SK-N-SH (cell line): ENCODE results near the gene ATRAID. TPM values are rescaled to one million over a fixed set of nuclear protein-coding genes. Genes with fewer than 3 reads are reported as not detected.
A peak's percentile ranks its signal among the peaks of the same experiment; 100 is the strongest.

Experiments
- CTCF ChIA-PET: fragments of 300-600, 350-600 bp; formaldehyde crosslinking; extraction: SDS; loops from one replicate; lab custom pipeline; 2021; lab: Yijun Ruan, JAX
- POLR2A ChIA-PET: fragments of 350-600 bp; sonication (Branson Sonifier 250); formaldehyde crosslinking; extraction: SDS; loops from one replicate; lab custom pipeline; 2020; ENCODE audit warnings: antibody characterized with exemption, inconsistent platforms; lab: Yijun Ruan, JAX
- DNase-seq: peaks from one replicate; pipeline ENCODE4 v3.0.0; 2012
- H2AFZ ChIP-seq: fragments of 200-600 bp; sonication (generic); 2 replicates; pipeline ENCODE4 v1.8.1; 2016; ENCODE audit warnings: antibody characterized with exemption, mild to moderate bottlenecking, low read depth
- H3F3A ChIP-seq: fragments of 200-600 bp; sonication (generic); replicated peaks from 2 replicates; pipeline ENCODE3; 2016; ENCODE audit warnings: antibody characterized with exemption, mild to moderate bottlenecking; ENCODE audit not compliant: insufficient read depth
- H3K27ac ChIP-seq, 2 experiments: fragments of 200-500 bp in 1 of 2; fragments of 200-600 bp in 1 of 2; sonication (Bioruptor generic) in 1 of 2; sonication (generic), shearing (Covaris generic) in 1 of 2; 2 replicates each; pipeline versions ENCODE4 v1.5.1 to v1.6.1; 2014 to 2016; ENCODE audit warnings: low read depth in 2 of 2, inconsistent platforms in 1 of 2, low read length in 1 of 2, mild to moderate bottlenecking in 1 of 2, mixed read lengths in 1 of 2
- H3K27me3 ChIP-seq: fragments of 200-600 bp; sonication (generic), shearing (Covaris generic); 2 replicates; pipeline ENCODE4 v1.6.1; 2016; ENCODE audit warnings: mixed run types; ENCODE audit not compliant: insufficient read depth
- H3K36me3 ChIP-seq, 2 experiments: fragments of 200-500 bp in 1 of 2; fragments of 200-600 bp in 1 of 2; sonication (Bioruptor generic) in 1 of 2; sonication (generic) in 1 of 2; replicated peaks in 1 of 2; 2 replicates each; pipeline versions ENCODE3 to v1.5.1; 2014 to 2016; ENCODE audit warnings: low read length in 1 of 2, mild to moderate bottlenecking in 1 of 2; ENCODE audit not compliant: insufficient read depth in 2 of 2, control insufficient read depth in 1 of 2
- H3K4me1 ChIP-seq, 2 experiments: fragments of 200-500 bp in 1 of 2; fragments of 200-600 bp in 1 of 2; sonication (Bioruptor generic) in 1 of 2; sonication (generic), shearing (Covaris generic) in 1 of 2; 2 replicates each; pipeline versions ENCODE4 v1.5.1 to v1.6.1; 2014 to 2016; ENCODE audit warnings: low read depth in 1 of 2, low read length in 1 of 2, mixed run types in 1 of 2; ENCODE audit not compliant: insufficient read depth in 2 of 2, control insufficient read depth in 1 of 2
- H3K4me2 ChIP-seq: fragments of 200-600 bp; sonication (generic), shearing (Covaris generic); 2 replicates; pipeline ENCODE4 v1.6.1; 2017; ENCODE audit warnings: mixed run types
- H3K4me3 ChIP-seq, 2 experiments: fragments of 200-500 bp in 1 of 2; fragments of 200-600 bp in 1 of 2; sonication (Bioruptor generic) in 1 of 2; sonication (generic), shearing (Covaris generic) in 1 of 2; 2 replicates each; pipeline versions ENCODE4 v1.5.1 to v1.8.1; 2014 to 2016; ENCODE audit warnings: low read depth in 2 of 2, inconsistent platforms in 1 of 2, low read length in 1 of 2, mild to moderate bottlenecking in 1 of 2, mixed read lengths in 1 of 2, moderate library complexity in 1 of 2
- H3K79me2 ChIP-seq: fragments of 200-600 bp; sonication (generic); 2 replicates; pipeline ENCODE4 v1.8.1; 2017; ENCODE audit warnings: mild to moderate bottlenecking; ENCODE audit not compliant: insufficient read depth
- H3K9ac ChIP-seq: fragments of 200-600 bp; sonication (generic); 2 replicates; pipeline ENCODE4 v1.6.1; 2017; ENCODE audit warnings: mixed run types
- H3K9me2 ChIP-seq: fragments of 200-600 bp; sonication (generic); 2 replicates; pipeline ENCODE4 v1.6.1; 2017; ENCODE audit warnings: mixed run types
- H3K9me3 ChIP-seq: fragments of 200-600 bp; sonication (generic); 2 replicates; pipeline ENCODE4 v1.6.1; 2017; ENCODE audit warnings: mixed run types, mild to moderate bottlenecking, moderate library complexity
- H4K20me1 ChIP-seq: fragments of 200-600 bp; sonication (generic); 2 replicates; pipeline ENCODE4 v1.6.1; 2017; ENCODE audit warnings: mild to moderate bottlenecking, mixed run types; ENCODE audit not compliant: insufficient read depth
- CHD2 ChIP-seq: fragments of 150-350 bp; IDR thresholded peaks from 2 replicates; pipeline ENCODE4 v1.6.1; 2018; ENCODE audit warnings: low read length; ENCODE audit not compliant: partially characterized antibody
- EP300 ChIP-seq, 2 experiments: IDR thresholded peaks; 2 replicates each; pipeline versions ENCODE4 v1.4.0 to v1.6.1; 2012; ENCODE audit warnings: borderline replicate concordance in 1 of 2, low read depth in 1 of 2, low read length in 1 of 2
- EZH2phosphoT487 ChIP-seq: fragments of 200-600 bp; sonication (generic); IDR thresholded peaks from 2 replicates; pipeline ENCODE4 v1.6.1; 2017; ENCODE audit warnings: low read depth, mixed run types, mild to moderate bottlenecking, antibody characterized with exemption, moderate library complexity, borderline replicate concordance
- FOSL2 ChIP-seq: IDR thresholded peaks from 2 replicates; pipeline ENCODE4 v1.4.0; 2012; ENCODE audit warnings: low read depth, mild to moderate bottlenecking, moderate library complexity, borderline replicate concordance
- FOXJ3 ChIP-seq: sonication (generic); formaldehyde crosslinking; IDR thresholded peaks from 2 replicates; pipeline ENCODE4 v1.5.1; 2020; ENCODE audit warnings: mild to moderate bottlenecking, missing genetic modification reagents
- FOXM1 ChIP-seq: IDR thresholded peaks from 2 replicates; pipeline ENCODE4 v1.4.0; 2012; ENCODE audit warnings: low read depth, mild to moderate bottlenecking
- JUND ChIP-seq: IDR thresholded peaks from 2 replicates; pipeline ENCODE4 v1.4.0; 2012
- NFIC ChIP-seq: IDR thresholded peaks from 2 replicates; pipeline ENCODE4 v1.4.0; 2012; ENCODE audit warnings: borderline replicate concordance
- NRF1 ChIP-seq: IDR thresholded peaks from 2 replicates; pipeline ENCODE4 v1.6.1; 2012; ENCODE audit warnings: low read depth, mild to moderate bottlenecking, low read length
- POLR2AphosphoS5 ChIP-seq: IDR thresholded peaks from 2 replicates; pipeline ENCODE4 v1.6.1; 2012; ENCODE audit warnings: low read depth, low read length
- RCOR1 ChIP-seq: fragments of 150-350 bp; IDR thresholded peaks from 2 replicates; pipeline ENCODE4 v1.6.1; 2017; ENCODE audit warnings: antibody characterized with exemption, low read length
- RXRA ChIP-seq: IDR thresholded peaks from 2 replicates; pipeline ENCODE4 v1.4.0; 2012; ENCODE audit warnings: low read depth, mild to moderate bottlenecking, borderline replicate concordance
- SMC3 ChIP-seq: IDR thresholded peaks from 2 replicates; pipeline ENCODE4 v1.6.1; 2012; ENCODE audit warnings: low read depth, low read length, improper control_type of control experiment
- TAF1 ChIP-seq: IDR thresholded peaks from 2 replicates; pipeline ENCODE4 v1.6.1; 2012; ENCODE audit warnings: low read depth, mild to moderate bottlenecking, low read length, moderate library complexity, borderline replicate concordance
- TCF12 ChIP-seq: IDR thresholded peaks from 2 replicates; pipeline ENCODE4 v1.4.0; 2012
- TEAD4 ChIP-seq: IDR thresholded peaks from 2 replicates; pipeline ENCODE4 v1.4.0; 2012; ENCODE audit warnings: mild to moderate bottlenecking, borderline replicate concordance; ENCODE audit not compliant: insufficient read depth
- YY1 ChIP-seq: IDR thresholded peaks from 2 replicates; pipeline ENCODE4 v1.4.0; 2012; ENCODE audit warnings: low read depth, mild to moderate bottlenecking
- WGBS: methylation state at CpG from one replicate; pipeline ENCODE4 v1.1.6; 2017; ENCODE audit warnings: low lambda C conversion rate; 5-methylcytosine and 5-hydroxymethylcytosine counted together
- polyA plus RNA-seq, 3 experiments: library from polyadenylated mRNA; depleted of rRNA; stranded (reverse); fragments of >200 nt; gene quantifications; 2 replicates each; pipeline ENCODE4 v1.2.3, GENCODE V29; 2012
- TF ChIP-seq, protein P1 (sequence below): fragments of 150-350 bp; IDR thresholded peaks from 2 replicates; pipeline ENCODE4 v1.6.1; 2016; ENCODE audit warnings: mild to moderate bottlenecking, low read depth, low read length
- TF ChIP-seq, protein P2 (sequence below): IDR thresholded peaks from 2 replicates; pipeline ENCODE4 v1.4.0; 2012; ENCODE audit warnings: low read depth, borderline replicate concordance
- TF ChIP-seq, protein P3 (sequence below): IDR thresholded peaks from 2 replicates; pipeline ENCODE4 v1.4.0; 2012; ENCODE audit warnings: low read depth, borderline replicate concordance
- TF ChIP-seq, protein P4 (sequence below): fragments of 200-600 bp; sonication (generic); IDR thresholded peaks from 2 replicates; pipeline ENCODE4 v1.6.1; 2017; ENCODE audit warnings: antibody characterized with exemption, mild to moderate bottlenecking, moderate library complexity
- TF ChIP-seq, protein P5 (sequence below): IDR thresholded peaks from 2 replicates; pipeline ENCODE4; 2012

ATRAID gene
- polyA plus RNA-seq, 1 of the 3 experiments (the other 2 are of a cell fraction), result 289 TPM

DNA sequence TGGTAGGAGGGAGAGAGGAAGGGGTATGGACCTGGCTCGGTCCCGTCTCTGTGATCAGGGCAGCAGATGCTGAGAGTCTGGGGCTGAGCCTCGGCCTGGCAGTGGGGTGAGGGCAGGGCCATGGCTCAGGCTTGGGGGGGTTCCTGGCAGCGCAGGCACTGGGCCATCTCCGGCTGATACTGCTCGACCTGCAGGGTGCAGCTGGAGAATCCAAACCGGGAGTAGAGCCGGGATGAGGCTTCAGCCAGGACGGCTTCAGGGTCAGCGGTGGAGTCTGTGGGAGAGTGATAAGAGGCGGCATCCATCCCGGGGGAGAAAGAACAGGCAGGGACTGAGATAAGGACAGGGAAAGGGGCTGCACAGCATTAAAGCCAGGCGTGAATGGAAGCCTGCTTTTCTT, 43.3 kb downstream of the ATRAID start (continued):
- TF ChIP-seq SMC3 (no peak), FOSL2 (no peak), YY1 (no peak), TAF1 (no peak), FOXM1 (no peak), CHD2 (peak; percentile 38), EZH2phosphoT487 (no peak), EP300 (IDR thresholded peaks at IDR 0.05; ENCODE audit: borderline replicate concordance in 1 of 2, low read depth in 1 of 2, low read length in 1 of 2) (peak in 1 of 2 experiments; percentile 29; a peak in 1 of 4 replicates)
- TF ChIP-seq, protein P1, sequence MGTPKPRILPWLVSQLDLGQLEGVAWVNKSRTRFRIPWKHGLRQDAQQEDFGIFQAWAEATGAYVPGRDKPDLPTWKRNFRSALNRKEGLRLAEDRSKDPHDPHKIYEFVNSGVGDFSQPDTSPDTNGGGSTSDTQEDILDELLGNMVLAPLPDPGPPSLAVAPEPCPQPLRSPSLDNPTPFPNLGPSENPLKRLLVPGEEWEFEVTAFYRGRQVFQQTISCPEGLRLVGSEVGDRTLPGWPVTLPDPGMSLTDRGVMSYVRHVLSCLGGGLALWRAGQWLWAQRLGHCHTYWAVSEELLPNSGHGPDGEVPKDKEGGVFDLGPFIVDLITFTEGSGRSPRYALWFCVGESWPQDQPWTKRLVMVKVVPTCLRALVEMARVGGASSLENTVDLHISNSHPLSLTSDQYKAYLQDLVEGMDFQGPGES, result no peak
- TF ChIP-seq, protein P2, sequence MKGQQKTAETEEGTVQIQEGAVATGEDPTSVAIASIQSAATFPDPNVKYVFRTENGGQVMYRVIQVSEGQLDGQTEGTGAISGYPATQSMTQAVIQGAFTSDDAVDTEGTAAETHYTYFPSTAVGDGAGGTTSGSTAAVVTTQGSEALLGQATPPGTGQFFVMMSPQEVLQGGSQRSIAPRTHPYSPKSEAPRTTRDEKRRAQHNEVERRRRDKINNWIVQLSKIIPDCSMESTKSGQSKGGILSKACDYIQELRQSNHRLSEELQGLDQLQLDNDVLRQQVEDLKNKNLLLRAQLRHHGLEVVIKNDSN, result no peak
- TF ChIP-seq, protein P3, sequence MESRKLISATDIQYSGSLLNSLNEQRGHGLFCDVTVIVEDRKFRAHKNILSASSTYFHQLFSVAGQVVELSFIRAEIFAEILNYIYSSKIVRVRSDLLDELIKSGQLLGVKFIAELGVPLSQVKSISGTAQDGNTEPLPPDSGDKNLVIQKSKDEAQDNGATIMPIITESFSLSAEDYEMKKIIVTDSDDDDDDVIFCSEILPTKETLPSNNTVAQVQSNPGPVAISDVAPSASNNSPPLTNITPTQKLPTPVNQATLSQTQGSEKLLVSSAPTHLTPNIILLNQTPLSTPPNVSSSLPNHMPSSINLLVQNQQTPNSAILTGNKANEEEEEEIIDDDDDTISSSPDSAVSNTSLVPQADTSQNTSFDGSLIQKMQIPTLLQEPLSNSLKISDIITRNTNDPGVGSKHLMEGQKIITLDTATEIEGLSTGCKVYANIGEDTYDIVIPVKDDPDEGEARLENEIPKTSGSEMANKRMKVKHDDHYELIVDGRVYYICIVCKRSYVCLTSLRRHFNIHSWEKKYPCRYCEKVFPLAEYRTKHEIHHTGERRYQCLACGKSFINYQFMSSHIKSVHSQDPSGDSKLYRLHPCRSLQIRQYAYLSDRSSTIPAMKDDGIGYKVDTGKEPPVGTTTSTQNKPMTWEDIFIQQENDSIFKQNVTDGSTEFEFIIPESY, result no peak
- TF ChIP-seq, all 33 proteins: peak for 5

DNA sequence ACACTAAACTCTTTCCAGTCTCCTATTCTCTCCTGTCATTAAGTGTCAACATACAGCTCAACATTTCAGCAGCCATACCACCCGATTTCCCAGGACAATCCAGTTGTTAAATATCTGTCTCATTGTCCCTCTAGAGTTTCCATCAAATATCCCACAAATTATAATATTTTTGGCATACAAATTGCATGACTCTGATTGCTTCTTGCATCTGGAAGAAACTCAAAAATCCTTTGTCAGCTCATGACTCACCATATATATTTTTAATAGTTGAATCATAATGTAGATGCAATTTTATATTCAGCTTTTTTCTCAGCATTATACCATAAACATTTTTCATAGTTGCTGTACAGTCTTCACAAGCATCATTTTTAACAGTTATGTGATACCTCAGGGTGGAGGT, 43.8 kb downstream of the ATRAID start:
- DNase-seq, result no peak
- 19% methylated on average over 1 of the region's 1 CpG for WGBS
- peaks cover 14 to 18% of the 10 kb centered on the region in 2 experiments for H3K4me1 ChIP-seq
- no peak overlapping the region for H3K4me3 ChIP-seq
- H2AFZ ChIP-seq, result 0 out of 2 replicates have a peak overlapping the region, but pooled peaks have one; percentile 47
- no peak overlapping the region for H3K9ac ChIP-seq
- POLR2A ChIA-PET, result interaction anchor here (0.8 to 1.0 kb wide), 2 partner anchors 8 to 27 kb away, joined by 3 to 4 read pairs; partner anchors contain the start of gene TRIM54
- H4K20me1 ChIP-seq, result no peaks in the 10 kb centered on the region
- H3F3A ChIP-seq, result peaks cover 17% of the 10 kb centered on the region
- peak overlapping the region; percentile 36 to 82 for H3K27ac ChIP-seq
- H3K9me3 ChIP-seq, result no peaks in the 10 kb centered on the region
- H3K4me2 ChIP-seq, result peak overlapping the region; percentile 72
- no peaks in the 10 kb centered on the region for H3K36me3 ChIP-seq
- TF ChIP-seq FOXJ3 (CRISPR knock-in tag) (no peak), TEAD4 (0 out of 2 replicates have a peak, but pooled peaks have one; percentile 44), NFIC (peak; percentile 74; the same call in 1 of the 2 replicates), POLR2AphosphoS5 (peak; percentile 16; the same call in 1 of the 2 replicates), NRF1 (no peak), TCF12 (peak; percentile 41; the same call in 1 of the 2 replicates), FOSL2 (peak; percentile 91; the same call in 1 of the 2 replicates), JUND (no peak; the same call in 1 of the 2 replicates), YY1 (no peak), RXRA (no peak), RCOR1 (no peak)
- TF ChIP-seq, protein P4, sequence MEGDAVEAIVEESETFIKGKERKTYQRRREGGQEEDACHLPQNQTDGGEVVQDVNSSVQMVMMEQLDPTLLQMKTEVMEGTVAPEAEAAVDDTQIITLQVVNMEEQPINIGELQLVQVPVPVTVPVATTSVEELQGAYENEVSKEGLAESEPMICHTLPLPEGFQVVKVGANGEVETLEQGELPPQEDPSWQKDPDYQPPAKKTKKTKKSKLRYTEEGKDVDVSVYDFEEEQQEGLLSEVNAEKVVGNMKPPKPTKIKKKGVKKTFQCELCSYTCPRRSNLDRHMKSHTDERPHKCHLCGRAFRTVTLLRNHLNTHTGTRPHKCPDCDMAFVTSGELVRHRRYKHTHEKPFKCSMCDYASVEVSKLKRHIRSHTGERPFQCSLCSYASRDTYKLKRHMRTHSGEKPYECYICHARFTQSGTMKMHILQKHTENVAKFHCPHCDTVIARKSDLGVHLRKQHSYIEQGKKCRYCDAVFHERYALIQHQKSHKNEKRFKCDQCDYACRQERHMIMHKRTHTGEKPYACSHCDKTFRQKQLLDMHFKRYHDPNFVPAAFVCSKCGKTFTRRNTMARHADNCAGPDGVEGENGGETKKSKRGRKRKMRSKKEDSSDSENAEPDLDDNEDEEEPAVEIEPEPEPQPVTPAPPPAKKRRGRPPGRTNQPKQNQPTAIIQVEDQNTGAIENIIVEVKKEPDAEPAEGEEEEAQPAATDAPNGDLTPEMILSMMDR, result no peak
- TF ChIP-seq, protein P5, sequence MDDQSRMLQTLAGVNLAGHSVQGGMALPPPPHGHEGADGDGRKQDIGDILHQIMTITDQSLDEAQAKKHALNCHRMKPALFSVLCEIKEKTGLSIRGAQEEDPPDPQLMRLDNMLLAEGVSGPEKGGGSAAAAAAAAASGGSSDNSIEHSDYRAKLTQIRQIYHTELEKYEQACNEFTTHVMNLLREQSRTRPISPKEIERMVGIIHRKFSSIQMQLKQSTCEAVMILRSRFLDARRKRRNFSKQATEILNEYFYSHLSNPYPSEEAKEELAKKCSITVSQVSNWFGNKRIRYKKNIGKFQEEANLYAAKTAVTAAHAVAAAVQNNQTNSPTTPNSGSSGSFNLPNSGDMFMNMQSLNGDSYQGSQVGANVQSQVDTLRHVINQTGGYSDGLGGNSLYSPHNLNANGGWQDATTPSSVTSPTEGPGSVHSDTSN, result peak; percentile 69
- H3K9me2 ChIP-seq, result no peaks in the 10 kb centered on the region
- peaks cover 5% of the 10 kb centered on the region; the same call in 1 of the 2 replicates for H3K27me3 ChIP-seq
- CTCF ChIA-PET, result interaction anchor here (0.9 to 10.8 kb wide), 10 partner anchors 9 to 132 kb away, joined by 3 to 133 read pairs (median 4); partner anchors contain the start of genes ABHD1 and SLC30A3
- H3K79me2 ChIP-seq, result no peaks in the 10 kb centered on the region
